22Rv1 (cell line): ENCODE results near the gene CSGALNACT2.

Source experiments
- CTCF ChIP-seq: fragments of 450-650 bp; IDR thresholded peaks from 2 replicates; pipeline ENCODE4 v1.5.1; 2017; ENCODE audit warnings: mild to moderate bottlenecking
- ZFX ChIP-seq: fragments of 450-650 bp; IDR thresholded peaks from 2 replicates; pipeline ENCODE4 v1.6.1; 2017; ENCODE audit warnings: antibody characterized with exemption, borderline replicate concordance

- no peak for TF ChIP-seq CTCF
- TF ChIP-seq ZFX = no peak
These were observed 52.0 kb downstream of the CSGALNACT2 start for GRCh38 chr10:43190289-43190688.
